GM21717 (cell line): ENCODE results near the gene A2ML1.
"Not testable (repeated sequence)": the region's sequence is repeated elsewhere in the genome, so short reads cannot be mapped to it uniquely, and the experiment has no call there.

Experiments used
- ATAC-seq: cut with Tn5 transposase; IDR thresholded peaks from one replicate; pipeline ENCODE4 v1.9.1; 2021; ENCODE audit warnings: mild to moderate bottlenecking, moderate library complexity; ENCODE audit not compliant: unreplicated experiment

Gene A2ML1

DNA sequence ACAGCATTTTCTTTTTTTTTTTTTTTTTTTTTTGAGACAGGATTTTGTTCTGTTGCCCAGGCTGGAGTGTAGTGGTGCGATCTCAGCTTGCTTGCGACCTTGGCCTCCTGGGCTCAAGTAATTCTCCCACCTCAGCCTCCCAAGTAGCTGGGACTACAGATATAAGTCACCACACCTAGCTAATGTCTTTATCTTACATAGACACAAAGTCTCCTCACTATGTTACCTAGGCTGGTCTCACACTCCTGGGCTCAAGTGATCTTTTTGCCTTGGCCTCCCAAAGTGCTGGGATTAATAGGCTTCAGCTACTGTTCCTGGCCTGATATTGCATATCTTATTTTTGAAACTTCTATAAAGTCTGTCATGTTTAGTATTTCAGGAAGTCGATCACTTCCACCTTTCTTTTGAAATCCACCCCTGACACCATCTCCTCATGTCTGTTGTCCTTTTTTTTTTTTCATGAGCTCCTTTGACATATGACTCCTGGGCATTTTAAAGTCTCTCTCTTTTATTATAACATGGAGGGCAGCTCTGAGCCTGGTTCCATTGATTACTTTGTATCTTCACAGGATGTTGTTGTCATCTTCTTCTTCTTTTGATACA is 5.9 kb upstream of the A2ML1 start:
- no peak for ATAC-seq

- no peak for ATAC-seq
These were observed 4.6 kb upstream of the A2ML1 start for GRCh38 chr12:8817856-8818255.

- no peak for ATAC-seq
These were observed 3.9 kb upstream of the A2ML1 start for GRCh38 chr12:8818526-8818925.

DNA sequence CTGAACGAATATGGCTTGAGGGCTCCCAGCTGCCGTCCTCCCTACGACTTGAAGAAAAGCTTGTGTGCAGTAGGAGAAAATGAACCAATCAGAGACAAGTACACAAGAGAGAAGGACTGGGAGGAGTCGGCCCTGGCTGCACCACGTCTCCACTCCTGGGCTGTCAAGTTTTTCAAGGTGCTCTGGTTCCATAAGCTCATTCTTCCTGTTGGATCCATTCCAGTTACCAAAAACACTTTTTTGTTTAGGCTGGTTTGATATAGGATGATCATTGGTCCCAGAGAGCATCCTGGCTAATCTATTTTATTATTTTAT is 2.8 kb upstream of the A2ML1 start:
- no peak for ATAC-seq

- ATAC-seq, result not testable (repeated sequence)
These were observed 1.6 kb upstream of the A2ML1 start for GRCh38 chr12:8820676-8821407.

GRCh38 chr12:8821591-8821990 is 830 bp upstream of the A2ML1 start:
- no peak for ATAC-seq

DNA sequence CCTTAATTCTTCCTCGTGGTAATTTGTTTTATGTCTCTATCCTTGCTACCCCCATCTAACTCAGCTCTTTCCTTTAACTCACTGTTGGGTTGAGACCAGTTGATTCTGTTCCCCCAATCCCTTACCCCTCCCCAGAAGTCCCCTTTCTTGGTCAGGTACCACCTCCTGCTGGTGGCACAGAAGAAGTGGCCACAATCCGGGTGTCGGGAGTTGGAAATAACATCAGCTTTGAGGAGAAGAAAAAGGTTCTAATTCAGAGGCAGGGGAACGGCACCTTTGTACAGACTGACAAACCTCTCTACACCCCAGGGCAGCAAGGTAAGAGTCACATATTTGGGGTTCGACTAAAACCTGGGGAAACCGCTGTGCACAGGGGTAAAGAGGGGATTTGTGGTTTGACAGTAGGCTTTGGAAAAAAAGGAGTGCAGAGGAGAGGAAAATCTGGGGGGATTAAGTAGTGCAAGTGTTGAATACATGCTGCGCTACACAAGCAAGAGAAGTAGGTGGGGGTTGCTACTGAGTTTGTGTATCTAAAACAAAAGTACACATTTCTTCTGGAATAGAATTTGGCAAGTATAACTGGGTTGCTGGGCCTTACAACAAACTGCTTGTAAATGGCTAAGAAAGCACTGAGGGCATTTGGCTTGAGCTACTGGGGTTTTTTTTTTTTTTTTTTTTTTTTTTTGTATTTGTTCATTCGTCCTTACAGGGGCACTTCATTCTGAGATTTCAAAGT is 1.3 kb downstream of the A2ML1 start:
- ATAC-seq, result no peak

GRCh38 chr12:8827551-8828256 is 5.3 kb downstream of the A2ML1 start:
- ATAC-seq, result no peak

DNA sequence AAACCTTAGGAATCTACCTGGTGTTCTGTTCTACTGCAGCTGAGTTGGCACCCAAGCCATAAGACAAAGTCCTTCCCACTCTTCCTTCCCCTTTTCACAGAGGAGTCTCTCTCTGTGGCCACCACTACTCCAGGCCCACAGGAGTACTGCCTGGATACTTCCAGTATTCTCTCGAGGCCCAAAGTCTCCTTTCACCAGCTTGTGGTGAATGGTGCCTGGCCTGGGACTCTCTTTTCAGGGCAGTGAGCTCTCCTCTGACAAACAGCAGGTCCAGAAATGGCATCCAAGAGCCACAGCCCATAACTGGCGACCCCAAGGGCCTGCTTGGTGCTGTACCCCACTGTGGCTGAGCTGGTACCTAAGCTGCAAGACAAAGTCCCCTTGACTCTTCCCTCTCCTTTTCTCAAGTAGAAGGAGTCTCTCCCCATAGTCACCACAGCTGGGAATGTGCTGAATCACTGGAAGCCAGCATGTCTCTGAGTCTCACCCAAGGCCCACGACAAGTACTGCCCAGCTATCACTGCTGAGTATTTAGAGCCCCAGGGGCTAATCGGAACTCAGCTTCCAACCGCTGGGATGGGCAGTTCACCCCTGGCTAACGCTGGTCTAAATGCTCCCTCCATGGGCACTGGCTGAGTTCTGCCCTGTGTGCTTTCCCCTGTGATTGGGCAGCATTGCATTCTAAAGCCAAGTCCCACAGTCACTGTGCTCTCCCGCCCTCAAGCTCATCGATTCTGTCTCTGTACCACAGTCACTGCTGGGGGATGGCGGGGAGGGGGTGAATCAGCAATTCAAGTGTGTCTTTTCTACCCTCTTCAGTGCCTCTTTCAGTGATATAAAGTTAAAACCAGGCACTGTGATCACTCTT is 6.1 kb downstream of the A2ML1 start:
- ATAC-seq, result no peak

DNA sequence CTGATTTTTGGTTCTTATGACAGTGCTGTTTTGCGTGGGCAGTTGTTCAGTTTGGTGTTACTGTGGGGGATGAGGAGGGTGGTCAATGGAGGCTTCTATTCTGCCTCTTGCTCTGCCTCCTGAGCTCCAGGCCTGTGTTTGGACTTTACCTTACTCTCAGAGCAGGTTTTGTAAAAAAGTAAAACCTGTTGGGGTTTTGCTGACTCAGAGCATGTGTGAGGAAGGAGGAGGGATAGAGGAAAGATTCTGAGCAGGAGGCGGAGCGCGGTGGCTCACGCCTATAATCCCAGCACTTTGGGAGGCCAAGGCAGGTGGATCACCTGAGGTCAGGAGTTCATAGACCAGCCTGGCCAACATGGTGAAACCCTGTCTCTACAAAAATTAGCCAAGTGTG is 6.7 kb downstream of the A2ML1 start:
- no peak for ATAC-seq

DNA sequence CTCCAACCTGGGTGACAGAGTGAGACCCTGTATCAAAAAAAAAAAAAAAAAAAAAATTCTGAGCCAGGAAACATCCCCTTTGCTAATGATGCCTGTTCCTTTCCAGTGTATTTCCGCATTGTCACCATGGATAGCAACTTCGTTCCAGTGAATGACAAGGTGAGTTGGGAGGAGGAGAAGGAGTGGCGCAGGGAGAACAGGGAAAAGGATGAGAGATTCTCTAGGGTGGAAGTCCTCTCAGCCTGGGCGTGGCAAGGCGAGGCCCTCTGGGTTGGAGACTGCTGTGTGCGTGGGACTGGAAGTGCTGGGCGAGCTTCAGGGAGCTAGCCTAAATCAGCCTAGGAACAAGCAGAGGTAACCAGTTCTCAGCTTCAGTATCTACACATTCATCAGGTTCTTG is 7.2 kb downstream of the A2ML1 start:
- ATAC-seq, result no peak

- no peak for ATAC-seq
These were observed 8.7 kb downstream of the A2ML1 start for GRCh38 chr12:8831116-8831515.

GRCh38 chr12:8832500-8832899 is 10.1 kb downstream of the A2ML1 start:
- no peak for ATAC-seq

- ATAC-seq, result no peak
These were observed 11.8 kb downstream of the A2ML1 start for GRCh38 chr12:8834230-8834629.

- ATAC-seq, result no peak
These were observed 14.9 kb downstream of the A2ML1 start for GRCh38 chr12:8837291-8837690.

GRCh38 chr12:8840321-8840720 is 17.9 kb downstream of the A2ML1 start:
- ATAC-seq, result no peak

DNA sequence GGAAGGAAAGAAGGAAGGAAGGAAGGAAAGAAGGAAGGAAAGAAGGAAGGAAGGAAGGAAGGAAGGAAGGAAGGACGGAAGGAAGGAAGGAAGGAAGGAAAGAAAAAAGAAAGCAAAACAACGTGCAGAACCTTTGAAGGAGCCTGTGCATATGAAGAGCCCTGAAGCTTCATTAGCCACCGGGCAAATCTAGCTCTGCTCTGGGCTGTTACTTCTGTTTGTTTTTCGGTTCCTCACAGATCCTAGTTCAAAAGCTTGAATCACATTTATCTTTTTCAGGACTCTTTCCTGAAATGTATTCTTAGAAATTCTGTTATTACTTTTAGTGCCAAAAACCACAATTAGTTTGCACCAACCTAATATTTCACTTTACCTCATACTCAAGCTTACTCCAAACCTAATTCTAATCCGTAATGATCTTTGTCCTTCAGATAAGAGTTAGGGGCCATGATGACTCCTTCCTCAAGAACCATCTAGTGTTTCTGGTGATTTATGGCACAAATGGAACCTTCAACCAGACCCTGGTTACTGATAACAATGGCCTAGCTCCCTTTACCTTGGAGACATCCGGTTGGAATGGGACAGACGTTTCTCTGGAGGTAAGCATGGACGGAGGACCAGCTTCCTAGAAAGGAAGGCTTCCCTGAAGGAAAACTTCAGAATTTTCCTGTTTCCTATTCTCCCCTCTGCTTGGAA is 18.7 kb downstream of the A2ML1 start:
- no peak for ATAC-seq

GRCh38 chr12:8841778-8842177 is 19.4 kb downstream of the A2ML1 start:
- no peak for ATAC-seq

DNA sequence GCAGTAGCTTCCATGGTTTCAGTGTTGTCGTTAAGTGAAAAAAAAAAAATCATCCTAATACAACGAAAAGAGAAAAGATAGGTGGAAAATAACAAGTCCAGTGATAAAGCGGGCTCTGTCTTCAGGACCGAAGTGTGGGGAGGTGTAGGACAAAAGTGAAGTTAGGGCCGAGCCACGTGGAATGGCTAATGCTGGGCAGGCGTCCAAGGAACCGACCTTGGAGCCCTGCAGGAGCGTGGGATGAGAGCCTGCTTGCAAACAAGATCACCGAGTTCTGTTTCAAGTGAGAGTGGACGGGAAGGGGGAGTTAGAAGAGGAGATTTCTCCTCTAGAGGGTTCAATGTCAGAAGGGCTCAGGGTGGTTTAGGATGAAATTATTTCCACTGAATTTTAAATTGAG is 22.2 kb downstream of the A2ML1 start:
- no peak for ATAC-seq

DNA sequence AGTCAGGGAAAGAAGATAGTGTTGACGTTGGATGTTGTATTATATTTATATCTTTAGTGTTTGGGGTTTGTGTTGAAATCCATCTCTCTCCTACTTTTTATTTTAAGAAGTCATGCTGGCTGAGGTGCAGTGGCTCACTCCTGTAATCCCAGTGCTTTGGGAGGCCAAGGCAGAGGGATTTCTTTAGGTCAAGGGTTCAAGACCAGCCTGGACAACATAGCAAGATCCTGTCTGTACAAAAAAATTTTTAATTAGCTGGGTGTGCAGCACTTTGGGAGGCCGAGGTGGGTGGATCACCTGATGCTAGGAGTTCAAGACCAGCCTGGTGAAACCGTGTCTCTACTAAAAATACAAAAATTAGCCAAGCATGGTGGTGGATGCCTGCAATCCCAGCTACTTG is 23.9 kb downstream of the A2ML1 start:
- ATAC-seq, result no peak
